RWPE2 (cell line): ENCODE measurements around the gene OPRD1.
A peak's percentile ranks its signal among the peaks of the same experiment; 100 is the strongest.
"Not testable (repeated sequence)": the region's sequence is repeated elsewhere in the genome, so short reads cannot be mapped to it uniquely, and the experiment has no call there.

Experiments used
- ATAC-seq: fragments of 200-7000 bp; cut with Tn5 transposase; 3 replicates; pipeline ENCODE4 v1.9.1; 2021; ENCODE audit warnings: low read depth
- DNase-seq: peaks from one replicate; pipeline ENCODE4 v3.0.0-alpha.2; 2020; ENCODE audit warnings: low spot score
- H3K27ac ChIP-seq: fragments of 450-650 bp; 2 replicates; pipeline ENCODE4 v1.5.1; 2017; ENCODE audit warnings: mild to moderate bottlenecking; ENCODE audit not compliant: poor library complexity, severe bottlenecking
- H3K27me3 ChIP-seq: fragments of 250-450 bp; sonication (Bioruptor Pico); 2 replicates; pipeline ENCODE4 v1.5.1; 2021; ENCODE audit warnings: mild to moderate bottlenecking, moderate library complexity; ENCODE audit not compliant: insufficient read depth, poor library complexity, severe bottlenecking
- H3K36me3 ChIP-seq: fragments of 250-450 bp; sonication (Bioruptor Pico); 2 replicates; pipeline ENCODE4 v1.5.1; 2020; ENCODE audit warnings: low read depth, mild to moderate bottlenecking, moderate library complexity
- H3K4me1 ChIP-seq: fragments of 250-450 bp; sonication (Bioruptor Pico); 2 replicates; pipeline ENCODE4 v1.5.1; 2021; ENCODE audit warnings: mild to moderate bottlenecking, moderate library complexity; ENCODE audit not compliant: insufficient read depth, poor library complexity, severe bottlenecking
- H3K4me3 ChIP-seq: fragments of 250-450 bp; sonication (Bioruptor Pico); 2 replicates; pipeline ENCODE4 v1.5.1; 2021; ENCODE audit warnings: mild to moderate bottlenecking, moderate library complexity; ENCODE audit not compliant: severe bottlenecking
- H3K9me3 ChIP-seq: fragments of 250-450 bp; sonication (Bioruptor Pico); 2 replicates; pipeline ENCODE4 v1.5.1; 2021; ENCODE audit warnings: mild to moderate bottlenecking, moderate library complexity; ENCODE audit not compliant: severe bottlenecking
- TF ChIP-seq, protein P1 (sequence below): fragments of 450-650 bp; IDR thresholded peaks from one replicate; pipeline ENCODE4 v1.5.1; 2017; ENCODE audit warnings: mild to moderate bottlenecking, moderate library complexity; ENCODE audit not compliant: poor library complexity, severe bottlenecking

OPRD1 gene

DNA sequence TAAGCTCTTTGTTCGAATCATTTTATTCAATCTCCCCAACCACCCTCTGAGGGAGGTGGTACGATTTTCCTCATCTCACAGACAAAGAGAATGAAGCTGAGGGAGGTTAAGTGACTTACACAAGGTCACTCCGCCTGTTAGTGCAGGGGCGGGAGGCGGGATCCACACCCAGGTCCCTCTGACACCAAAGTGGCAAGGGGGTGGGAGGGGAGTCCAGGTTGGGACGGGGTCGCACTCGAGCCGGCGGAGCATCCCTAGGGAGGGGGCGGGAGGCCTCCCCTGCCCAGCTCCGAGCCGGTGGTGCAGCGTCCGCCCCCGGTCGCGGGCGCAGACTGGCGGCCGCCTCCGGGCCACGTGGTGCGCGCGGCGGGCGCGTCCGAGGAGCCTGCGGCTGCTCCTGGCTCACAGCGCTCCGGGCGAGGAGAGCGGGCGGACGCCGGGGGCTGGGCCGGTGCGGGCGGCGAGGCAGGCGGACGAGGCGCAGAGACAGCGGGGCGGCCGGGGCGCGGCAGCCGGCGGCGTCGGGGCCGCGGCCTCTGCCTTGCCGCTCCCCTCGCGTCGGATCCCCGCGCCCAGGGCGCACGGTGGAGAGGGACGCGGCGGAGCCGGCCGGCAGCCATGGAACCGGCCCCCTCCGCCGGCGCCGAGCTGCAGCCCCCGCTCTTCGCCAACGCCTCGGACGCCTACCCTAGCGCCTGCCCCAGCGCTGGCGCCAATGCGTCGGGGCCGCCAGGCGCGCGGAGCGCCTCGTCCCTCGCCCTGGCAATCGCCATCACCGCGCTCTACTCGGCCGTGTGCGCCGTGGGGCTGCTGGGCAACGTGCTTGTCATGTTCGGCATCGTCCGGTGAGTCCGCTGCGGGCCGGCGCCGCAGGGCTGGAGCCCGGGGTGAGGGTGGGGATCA, at the start of gene OPRD1:
Gene OPRD1 (plus strand): TSS at position 405 of the 903 bp plus-strand sequence. CDS start 214 bp downstream, at position 619.
- Histone ChIP-seq H3K27ac (no peak within 1 kb of the TSS), H3K27me3 (peaks cover 53% of the 10 kb centered on the region), H3K9me3 (no peaks in the 10 kb centered on the region), H3K36me3 (no peaks in the 10 kb centered on the region), H3K4me1 (no peaks in the 10 kb centered on the region), H3K4me3 (no peak within 1 kb of the TSS)
- TF ChIP-seq, protein P1, sequence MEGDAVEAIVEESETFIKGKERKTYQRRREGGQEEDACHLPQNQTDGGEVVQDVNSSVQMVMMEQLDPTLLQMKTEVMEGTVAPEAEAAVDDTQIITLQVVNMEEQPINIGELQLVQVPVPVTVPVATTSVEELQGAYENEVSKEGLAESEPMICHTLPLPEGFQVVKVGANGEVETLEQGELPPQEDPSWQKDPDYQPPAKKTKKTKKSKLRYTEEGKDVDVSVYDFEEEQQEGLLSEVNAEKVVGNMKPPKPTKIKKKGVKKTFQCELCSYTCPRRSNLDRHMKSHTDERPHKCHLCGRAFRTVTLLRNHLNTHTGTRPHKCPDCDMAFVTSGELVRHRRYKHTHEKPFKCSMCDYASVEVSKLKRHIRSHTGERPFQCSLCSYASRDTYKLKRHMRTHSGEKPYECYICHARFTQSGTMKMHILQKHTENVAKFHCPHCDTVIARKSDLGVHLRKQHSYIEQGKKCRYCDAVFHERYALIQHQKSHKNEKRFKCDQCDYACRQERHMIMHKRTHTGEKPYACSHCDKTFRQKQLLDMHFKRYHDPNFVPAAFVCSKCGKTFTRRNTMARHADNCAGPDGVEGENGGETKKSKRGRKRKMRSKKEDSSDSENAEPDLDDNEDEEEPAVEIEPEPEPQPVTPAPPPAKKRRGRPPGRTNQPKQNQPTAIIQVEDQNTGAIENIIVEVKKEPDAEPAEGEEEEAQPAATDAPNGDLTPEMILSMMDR, result no peak
- DNase-seq (no peak), ATAC-seq (peak; percentile 20; the same call in 2 of the 3 replicates)

DNA sequence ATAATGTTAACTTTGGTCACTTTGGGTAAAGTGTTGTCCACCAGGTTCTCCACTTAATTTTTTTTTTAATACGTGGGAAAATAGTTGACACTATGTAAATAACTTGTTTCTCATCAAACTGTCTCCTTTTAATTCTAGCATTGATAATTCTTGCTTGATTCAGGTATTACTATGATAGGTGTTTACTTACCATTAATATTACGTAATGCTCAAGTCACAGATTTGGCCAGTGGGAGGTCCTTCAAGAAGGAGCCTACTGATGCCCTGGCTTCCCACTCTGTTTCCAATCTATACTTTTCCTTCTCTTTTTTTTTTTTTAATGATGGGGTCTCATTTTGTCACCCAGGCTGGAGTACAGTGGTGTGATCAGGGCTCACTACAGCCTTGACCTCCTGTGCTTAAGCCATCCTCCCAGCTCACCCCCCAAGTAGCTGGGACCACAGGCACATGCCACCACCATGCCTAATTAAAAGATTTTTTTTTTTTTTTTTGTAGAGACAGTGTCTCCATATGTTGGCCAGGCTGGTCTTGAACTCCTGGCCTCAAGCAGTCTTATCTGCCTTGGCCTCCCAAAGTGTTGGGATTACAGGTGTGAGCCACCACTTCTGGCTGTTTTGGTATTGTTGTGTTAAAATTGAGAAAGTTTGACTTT, 45.3 kb upstream of the OPRD1 start:
- TF ChIP-seq, protein P1, result no peak
- ATAC-seq, result no peak

DNA sequence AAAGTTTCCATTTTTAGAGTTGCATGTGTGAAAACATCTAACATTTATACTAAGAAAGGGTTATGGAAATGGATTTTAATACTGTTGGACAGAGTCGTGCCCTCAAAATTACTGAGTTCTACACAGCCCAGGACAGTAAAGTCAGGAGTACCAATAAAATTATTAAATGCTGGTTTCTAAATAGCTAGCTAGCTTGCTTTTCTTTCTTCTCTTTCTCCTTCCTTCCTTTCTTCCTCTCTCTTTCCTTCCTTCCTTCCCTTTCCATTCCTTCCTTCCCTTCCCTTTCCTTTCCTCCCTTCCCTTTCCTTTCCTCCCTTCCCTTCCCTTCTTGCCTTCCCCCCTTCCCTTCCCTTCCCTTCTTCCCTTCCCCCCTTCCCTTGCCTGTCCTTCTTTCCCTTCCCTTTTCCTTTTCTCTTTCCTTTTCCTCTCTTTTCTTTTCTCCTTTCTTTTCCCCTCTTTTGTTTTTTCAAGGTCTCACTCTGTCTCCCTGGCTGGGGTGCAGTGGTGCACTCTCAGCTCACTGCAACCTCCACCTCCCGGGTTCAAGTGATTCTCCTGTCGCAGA, 41.3 kb upstream of the OPRD1 start:
- TF ChIP-seq, protein P1, result no peak
- Histone ChIP-seq H3K27ac (no peak overlapping the region), H3K9me3 (no peaks in the 10 kb centered on the region), H3K27me3 (no peaks in the 10 kb centered on the region), H3K4me1 (no peaks in the 10 kb centered on the region), H3K36me3 (peaks cover 65% of the 10 kb centered on the region), H3K4me3 (no peak overlapping the region)
- ATAC-seq, result no peak
- DNase-seq, result no peak

More for the DNA sequence above, 45.3 kb upstream of the OPRD1 start:
- no peak for DNase-seq
- no peaks in the 10 kb centered on the region for H3K27me3 ChIP-seq
- H3K9me3 ChIP-seq, result no peaks in the 10 kb centered on the region
- peaks cover 77% of the 10 kb centered on the region for H3K36me3 ChIP-seq
- H3K4me1 ChIP-seq, result peaks cover 6% of the 10 kb centered on the region
- no peak overlapping the region for H3K4me3 ChIP-seq
- no peak overlapping the region for H3K27ac ChIP-seq

DNA sequence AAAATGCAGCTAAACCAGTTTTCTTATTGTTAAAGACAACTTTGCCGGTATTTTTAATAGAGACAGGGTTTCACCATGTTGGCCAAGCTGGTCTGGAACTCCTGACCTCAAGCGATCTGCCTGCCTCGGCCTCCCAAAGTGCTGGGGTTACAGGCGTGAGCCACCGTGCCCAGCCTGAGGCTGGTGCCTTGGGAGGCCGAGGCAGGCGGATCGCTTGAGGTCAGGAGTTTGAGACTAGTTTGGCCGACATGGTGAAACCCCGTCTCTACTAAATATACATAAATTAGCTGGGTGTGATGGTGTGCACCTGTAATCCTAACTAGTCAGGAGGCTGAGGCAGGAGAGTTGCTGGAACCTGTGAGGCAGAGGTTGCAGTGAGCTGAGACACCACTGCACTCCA, 40.0 kb upstream of the OPRD1 start:
- peaks cover 54% of the 10 kb centered on the region for H3K36me3 ChIP-seq
- not testable (repeated sequence) for ATAC-seq

DNA sequence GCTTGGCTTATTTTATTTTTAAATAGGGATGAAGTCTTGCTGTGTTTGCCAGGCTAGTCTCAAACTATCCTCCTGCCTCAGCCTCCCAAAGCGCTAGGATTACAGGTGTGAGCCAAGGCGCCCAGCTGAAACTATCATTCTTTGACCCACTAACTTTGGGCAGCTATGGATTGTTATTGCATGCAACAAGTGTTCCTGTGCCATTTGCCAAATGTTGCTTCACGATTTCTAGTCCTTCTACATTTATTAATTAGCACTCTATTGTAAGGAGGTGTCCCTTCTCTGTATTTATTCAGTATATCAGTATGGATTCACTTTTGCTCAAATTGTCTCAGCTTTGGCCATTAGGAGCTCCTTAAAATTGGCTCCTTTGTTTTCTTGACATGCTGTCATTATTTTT, 38.9 kb upstream of the OPRD1 start:
- H3K27ac ChIP-seq, result no peak overlapping the region
- H3K4me3 ChIP-seq, result no peak overlapping the region
- no peaks in the 10 kb centered on the region for H3K9me3 ChIP-seq
- H3K36me3 ChIP-seq, result peaks cover 46% of the 10 kb centered on the region
- ATAC-seq, result no peak
- no peaks in the 10 kb centered on the region for H3K27me3 ChIP-seq
- no peaks in the 10 kb centered on the region for H3K4me1 ChIP-seq
- TF ChIP-seq, protein P1, result no peak
- no peak for DNase-seq

More for the DNA sequence above, 40.0 kb upstream of the OPRD1 start:
- not testable (repeated sequence) for H3K27me3 ChIP-seq, DNase-seq, H3K27ac ChIP-seq, H3K4me1 ChIP-seq, H3K9me3 ChIP-seq, H3K4me3 ChIP-seq
